ENCODE measurements around the gene CDC34.

DNA sequence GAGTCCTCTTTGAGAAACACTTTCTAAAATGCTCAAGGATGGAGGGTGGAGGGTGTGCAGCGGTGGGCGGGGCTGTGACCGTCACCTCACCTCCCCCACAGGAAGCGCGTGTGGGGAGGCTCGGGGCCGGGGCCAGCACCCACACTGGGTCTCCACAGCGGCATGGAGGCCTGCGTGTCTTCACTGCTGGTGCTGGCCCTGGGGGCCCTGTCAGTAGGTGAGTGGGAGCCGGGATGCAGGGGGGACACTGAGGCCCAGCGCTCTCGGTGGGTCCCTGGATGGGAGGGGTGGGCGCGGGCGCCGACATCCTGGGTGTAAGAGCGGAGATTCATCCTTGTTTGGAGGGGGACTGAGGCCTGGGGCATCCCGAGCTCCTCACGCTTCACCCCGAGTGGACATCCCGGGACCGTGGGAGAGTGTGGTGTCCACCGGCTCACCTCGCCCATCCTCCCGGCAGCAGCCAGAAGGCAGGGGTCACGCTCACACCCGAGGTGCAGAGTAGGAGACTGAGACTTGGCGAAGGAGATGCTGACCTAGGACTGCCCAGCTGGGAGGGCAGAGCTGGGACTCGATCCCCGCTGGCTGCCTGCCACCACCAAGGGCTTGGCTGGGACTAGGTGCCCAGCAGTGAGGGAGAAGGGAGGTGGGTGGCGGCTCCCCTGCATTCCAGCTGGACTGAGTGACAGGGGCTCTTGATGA, 12.5 kb downstream of the CDC34 start, which contains the start of gene GZMM:
- TF ChIP-seq, protein P1, sequence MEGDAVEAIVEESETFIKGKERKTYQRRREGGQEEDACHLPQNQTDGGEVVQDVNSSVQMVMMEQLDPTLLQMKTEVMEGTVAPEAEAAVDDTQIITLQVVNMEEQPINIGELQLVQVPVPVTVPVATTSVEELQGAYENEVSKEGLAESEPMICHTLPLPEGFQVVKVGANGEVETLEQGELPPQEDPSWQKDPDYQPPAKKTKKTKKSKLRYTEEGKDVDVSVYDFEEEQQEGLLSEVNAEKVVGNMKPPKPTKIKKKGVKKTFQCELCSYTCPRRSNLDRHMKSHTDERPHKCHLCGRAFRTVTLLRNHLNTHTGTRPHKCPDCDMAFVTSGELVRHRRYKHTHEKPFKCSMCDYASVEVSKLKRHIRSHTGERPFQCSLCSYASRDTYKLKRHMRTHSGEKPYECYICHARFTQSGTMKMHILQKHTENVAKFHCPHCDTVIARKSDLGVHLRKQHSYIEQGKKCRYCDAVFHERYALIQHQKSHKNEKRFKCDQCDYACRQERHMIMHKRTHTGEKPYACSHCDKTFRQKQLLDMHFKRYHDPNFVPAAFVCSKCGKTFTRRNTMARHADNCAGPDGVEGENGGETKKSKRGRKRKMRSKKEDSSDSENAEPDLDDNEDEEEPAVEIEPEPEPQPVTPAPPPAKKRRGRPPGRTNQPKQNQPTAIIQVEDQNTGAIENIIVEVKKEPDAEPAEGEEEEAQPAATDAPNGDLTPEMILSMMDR (IDR thresholded peaks at IDR 0.05) = no peak
- TF ChIP-seq POLR2A (IDR thresholded peaks at IDR 0.05) (no peak), POLR2AphosphoS5 (IDR thresholded peaks at IDR 0.05) (peak in 1 of 3 donors; percentile 7), EP300 (IDR thresholded peaks at IDR 0.05; ENCODE audit: low read depth) (no peak)
